ENCODE measurements around the gene ZNF300. TPM values are rescaled to one million over a fixed set of nuclear protein-coding genes. Genes with fewer than 3 reads are reported as not detected.

Gene ZNF300
- 6.3 and 10.3 TPM in 2 replicates for total RNA-seq

- peak within 1 kb of the TSS; percentile 76 for H3K4me3 ChIP-seq (ENCODE audit: low read depth, low read length)
- peak; percentile 83 for DNase-seq (ENCODE audit: low read depth)
- no peak for TF ChIP-seq CTCF (conservative IDR thresholded peaks at IDR 0.05; ENCODE audit: low read depth, low read length)
Observed at GRCh38 chr5:150904479-150905311, at the start of gene ZNF300. Gene ZNF300, minus strand, starts transcription at chr5:150904980. Its CDS starts 1,825 bp downstream, at chr5:150903155.

- H3K4me3 ChIP-seq (ENCODE audit: low read depth, low read length), result no peak overlapping the region
- TF ChIP-seq CTCF (conservative IDR thresholded peaks at IDR 0.05; ENCODE audit: low read depth, low read length), result no peak
- no peak for DNase-seq (ENCODE audit: low read depth)
Observed at GRCh38 chr5:150948539-150948938, 43.8 kb upstream of the ZNF300 start.

GRCh38 chr5:150946351-150946905 is 41.6 kb upstream of the ZNF300 start:
- TF ChIP-seq CTCF (conservative IDR thresholded peaks at IDR 0.05; ENCODE audit: low read depth, low read length), result no peak
- peak; percentile 56 for DNase-seq (ENCODE audit: low read depth)
- peak overlapping the region; percentile 64 for H3K4me3 ChIP-seq (ENCODE audit: low read depth, low read length)

- no peak for DNase-seq (ENCODE audit: low read depth)
- peak overlapping the region; percentile 64 for H3K4me3 ChIP-seq (ENCODE audit: low read depth, low read length)
- no peak for TF ChIP-seq CTCF (conservative IDR thresholded peaks at IDR 0.05; ENCODE audit: low read depth, low read length)
Observed at GRCh38 chr5:150945947-150946346, 41.2 kb upstream of the ZNF300 start.

GRCh38 chr5:150945486-150945885 is 40.7 kb upstream of the ZNF300 start:
- H3K4me3 ChIP-seq (ENCODE audit: low read depth, low read length), result peak overlapping the region; percentile 64
- DNase-seq (ENCODE audit: low read depth), result no peak
- no peak for TF ChIP-seq CTCF (conservative IDR thresholded peaks at IDR 0.05; ENCODE audit: low read depth, low read length)

GRCh38 chr5:150931368-150931965 is 26.7 kb upstream of the ZNF300 start:
- H3K4me3 ChIP-seq (ENCODE audit: low read depth, low read length), result no peak overlapping the region
- TF ChIP-seq CTCF (conservative IDR thresholded peaks at IDR 0.05; ENCODE audit: low read depth, low read length), result no peak
- DNase-seq (ENCODE audit: low read depth), result no peak
